ENCODE results near the gene CWC27. TPM values are rescaled to one million over a fixed set of nuclear protein-coding genes. Genes with fewer than 3 reads are reported as not detected.
"Not testable (repeated sequence)": the region's sequence is repeated elsewhere in the genome, so short reads cannot be mapped to it uniquely, and the experiment has no call there.

CWC27 gene
- polyA plus RNA-seq, 1 experiment = 39.5 TPM

GRCh38 chr5:64807520-64807919 lies 38.8 kb downstream of the CWC27 start:
- DNase-seq (ENCODE audit: low read depth, low spot score) = peak; percentile 27
- Histone ChIP-seq H3K9me3 (ENCODE audit: control insufficient read depth, insufficient read depth, low read length) (no peaks in the 10 kb centered on the region), H3K4me3 (ENCODE audit: low read depth, low read length) (no peak overlapping the region), H3K27me3 (ENCODE audit: control insufficient read depth, insufficient read depth, low read length) (no peaks in the 10 kb centered on the region), H3K27ac (ENCODE audit: low read depth, low read length) (no peak overlapping the region)
- CTCF ChIA-PET = interaction anchor here (0.5 to 1.6 kb wide), 3 partner anchors 172 to 675 kb away, joined by 4 to 8 read pairs (median 5); no protein-coding TSS in a partner anchor
- TF ChIP-seq, protein P1, sequence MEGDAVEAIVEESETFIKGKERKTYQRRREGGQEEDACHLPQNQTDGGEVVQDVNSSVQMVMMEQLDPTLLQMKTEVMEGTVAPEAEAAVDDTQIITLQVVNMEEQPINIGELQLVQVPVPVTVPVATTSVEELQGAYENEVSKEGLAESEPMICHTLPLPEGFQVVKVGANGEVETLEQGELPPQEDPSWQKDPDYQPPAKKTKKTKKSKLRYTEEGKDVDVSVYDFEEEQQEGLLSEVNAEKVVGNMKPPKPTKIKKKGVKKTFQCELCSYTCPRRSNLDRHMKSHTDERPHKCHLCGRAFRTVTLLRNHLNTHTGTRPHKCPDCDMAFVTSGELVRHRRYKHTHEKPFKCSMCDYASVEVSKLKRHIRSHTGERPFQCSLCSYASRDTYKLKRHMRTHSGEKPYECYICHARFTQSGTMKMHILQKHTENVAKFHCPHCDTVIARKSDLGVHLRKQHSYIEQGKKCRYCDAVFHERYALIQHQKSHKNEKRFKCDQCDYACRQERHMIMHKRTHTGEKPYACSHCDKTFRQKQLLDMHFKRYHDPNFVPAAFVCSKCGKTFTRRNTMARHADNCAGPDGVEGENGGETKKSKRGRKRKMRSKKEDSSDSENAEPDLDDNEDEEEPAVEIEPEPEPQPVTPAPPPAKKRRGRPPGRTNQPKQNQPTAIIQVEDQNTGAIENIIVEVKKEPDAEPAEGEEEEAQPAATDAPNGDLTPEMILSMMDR (IDR thresholded peaks at IDR 0.05; ENCODE audit: low read depth, low read length) = no peak
- POLR2A ChIA-PET = no interaction called here

DNA sequence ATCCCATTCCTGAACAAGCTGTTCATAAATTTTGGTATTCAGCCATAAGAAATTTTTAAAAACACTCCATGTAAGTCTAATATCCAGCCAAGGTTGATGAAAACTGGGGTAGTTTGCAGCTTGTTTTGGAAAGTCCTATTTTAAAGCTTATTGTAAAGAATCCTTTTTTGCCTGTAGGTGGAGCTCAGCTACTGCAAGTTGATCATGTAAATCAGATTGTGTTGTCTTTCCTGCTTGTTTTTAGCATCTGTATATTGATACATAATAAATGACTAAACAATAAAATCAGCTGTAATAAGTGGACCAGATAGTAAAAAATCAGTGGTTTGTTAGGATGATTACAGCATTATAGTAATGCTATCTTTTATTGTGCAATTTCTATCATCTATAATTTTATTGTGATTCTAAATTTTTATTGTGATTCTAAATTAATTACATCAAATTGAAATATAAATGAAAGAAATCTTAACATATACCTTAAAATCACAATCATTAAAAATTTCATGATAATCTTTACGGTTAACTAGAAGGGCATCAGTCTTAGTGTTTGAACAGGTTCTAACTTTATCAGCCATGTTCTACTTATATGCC lies 42.4 kb downstream of the CWC27 start:
- CTCF ChIA-PET = interaction anchor here (0.5 to 6.1 kb wide), 54 partner anchors 8 to 777 kb away, joined by 3 to 123 read pairs (median 4); partner anchors contain the start of gene ADAMTS6
- POLR2A ChIA-PET = interaction anchor here (0.5 kb wide), 1 partner anchor 667 kb away, joined by 3 read pairs; no protein-coding TSS in a partner anchor

GRCh38 chr5:64814073-64814472 lies 45.3 kb downstream of the CWC27 start:
- POLR2A ChIA-PET = no interaction called here

More for the DNA sequence above, 42.4 kb downstream of the CWC27 start:
- Histone ChIP-seq H3K4me3 (ENCODE audit: low read depth, low read length) (no peak overlapping the region), H3K27ac (ENCODE audit: low read depth, low read length) (no peak overlapping the region), H3K27me3 (ENCODE audit: control insufficient read depth, insufficient read depth, low read length) (no peaks in the 10 kb centered on the region), H3K9me3 (ENCODE audit: control insufficient read depth, insufficient read depth, low read length) (no peaks in the 10 kb centered on the region)
- TF ChIP-seq, protein P1 (IDR thresholded peaks at IDR 0.05; ENCODE audit: low read depth, low read length) = peak; percentile 75
- peak; percentile 27 for DNase-seq (ENCODE audit: low read depth, low spot score)

DNA sequence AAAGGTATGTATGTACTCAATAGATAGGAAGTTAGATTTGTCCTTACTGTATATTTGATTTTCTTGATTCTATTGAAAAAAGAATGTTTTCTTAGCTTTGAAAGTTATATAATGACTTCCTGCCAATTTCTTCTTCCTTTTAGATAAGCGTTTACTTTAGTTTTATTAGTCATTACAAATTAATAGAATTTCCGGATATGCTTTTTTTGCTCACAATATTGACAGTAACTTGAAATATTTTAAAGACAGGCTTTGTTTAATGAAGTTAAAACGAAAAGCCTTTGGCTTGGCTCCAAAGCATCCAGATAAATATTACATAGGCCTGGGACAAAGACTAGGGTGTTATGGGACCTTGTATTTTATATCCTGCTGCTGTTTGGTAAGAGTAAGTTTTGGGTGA lies 49.5 kb downstream of the CWC27 start:
- DNase-seq (ENCODE audit: low read depth, low spot score) = no peak
- Histone ChIP-seq H3K27me3 (ENCODE audit: control insufficient read depth, insufficient read depth, low read length) (no peaks in the 10 kb centered on the region), H3K27ac (ENCODE audit: low read depth, low read length) (no peak overlapping the region), H3K4me3 (ENCODE audit: low read depth, low read length) (no peak overlapping the region), H3K9me3 (ENCODE audit: control insufficient read depth, insufficient read depth, low read length) (no peaks in the 10 kb centered on the region)
- TF ChIP-seq, protein P1 (IDR thresholded peaks at IDR 0.05; ENCODE audit: low read depth, low read length) = no peak
- POLR2A ChIA-PET = no interaction called here
- CTCF ChIA-PET = interaction anchor here (0.9 kb wide), 1 partner anchor 34 kb away, joined by 4 read pairs; no protein-coding TSS in a partner anchor

More at GRCh38 chr5:64814073-64814472, 45.3 kb downstream of the CWC27 start:
- Histone ChIP-seq H3K9me3 (ENCODE audit: control insufficient read depth, insufficient read depth, low read length) (no peaks in the 10 kb centered on the region), H3K27ac (ENCODE audit: low read depth, low read length) (no peak overlapping the region), H3K4me3 (ENCODE audit: low read depth, low read length) (no peak overlapping the region), H3K27me3 (ENCODE audit: control insufficient read depth, insufficient read depth, low read length) (no peaks in the 10 kb centered on the region)
- DNase-seq (ENCODE audit: low read depth, low spot score) = no peak
- CTCF ChIA-PET = interaction anchor here (0.6 to 6.1 kb wide), 2 partner anchors 245 to 669 kb away, joined by 3 to 123 read pairs; partner anchors contain the start of gene ADAMTS6
- TF ChIP-seq, protein P1 (IDR thresholded peaks at IDR 0.05; ENCODE audit: low read depth, low read length) = no peak

GRCh38 chr5:64819345-64819744 lies 50.6 kb downstream of the CWC27 start:
- DNase-seq (ENCODE audit: low read depth, low spot score) = not testable (repeated sequence)

More at GRCh38 chr5:64819345-64819744, 50.6 kb downstream of the CWC27 start:
- H3K27me3 ChIP-seq (ENCODE audit: control insufficient read depth, insufficient read depth, low read length); H3K27ac ChIP-seq (ENCODE audit: low read depth, low read length); H3K4me3 ChIP-seq (ENCODE audit: low read depth, low read length); POLR2A ChIA-PET; H3K9me3 ChIP-seq (ENCODE audit: control insufficient read depth, insufficient read depth, low read length): not testable (repeated sequence)
- CTCF ChIA-PET = interaction anchor here (0.9 to 2.0 kb wide), 3 partner anchors 9 to 664 kb away, joined by 3 to 7 read pairs (median 4); no protein-coding TSS in a partner anchor

All from AG04450 (cell line).